HEK293 (cell line): ENCODE measurements around the gene ANKAR.

Experiments
- CTCF ChIP-seq: fragments of 450-650 bp; formaldehyde crosslinking; IDR thresholded peaks from 2 replicates; pipeline ENCODE4 v1.5.1; 2016; ENCODE audit warnings: missing biosample characterization, missing genetic modification characterization
- MYNN ChIP-seq: fragments of 450-650 bp; formaldehyde crosslinking; IDR thresholded peaks from 2 replicates; pipeline ENCODE4 v1.5.1; 2016; ENCODE audit warnings: missing biosample characterization, missing genetic modification characterization, borderline replicate concordance
- PATZ1 ChIP-seq: fragments of 450-650 bp; formaldehyde crosslinking; IDR thresholded peaks from 2 replicates; pipeline ENCODE4 v1.5.1; 2016; ENCODE audit warnings: missing biosample characterization, missing genetic modification characterization
- ZNF146 ChIP-seq: fragments of 450-650 bp; formaldehyde crosslinking; IDR thresholded peaks from 2 replicates; pipeline ENCODE4 v1.5.1; 2016; ENCODE audit warnings: missing biosample characterization, missing genetic modification characterization
- ZNF416 ChIP-seq: fragments of 450-650 bp; formaldehyde crosslinking; IDR thresholded peaks from 2 replicates; pipeline ENCODE4 v1.5.1; 2016; ENCODE audit warnings: missing biosample characterization, missing genetic modification characterization
- ZNF658 ChIP-seq: fragments of 450-650 bp; formaldehyde crosslinking; IDR thresholded peaks from 2 replicates; pipeline ENCODE4; 2016; ENCODE audit warnings: missing biosample characterization, missing genetic modification characterization

GRCh38 chr2:189698020-189698887, 23.8 kb downstream of the ANKAR start:
- TF ChIP-seq CTCF (no peak), ZNF658 (tag by site-specific recombination) (no peak), ZNF416 (tag by site-specific recombination) (no peak), ZNF146 (tag by site-specific recombination) (no peak), PATZ1 (tag by site-specific recombination) (no peak), MYNN (tag by site-specific recombination) (no peak)
